ENCODE data around the gene COL23A1.

DNA sequence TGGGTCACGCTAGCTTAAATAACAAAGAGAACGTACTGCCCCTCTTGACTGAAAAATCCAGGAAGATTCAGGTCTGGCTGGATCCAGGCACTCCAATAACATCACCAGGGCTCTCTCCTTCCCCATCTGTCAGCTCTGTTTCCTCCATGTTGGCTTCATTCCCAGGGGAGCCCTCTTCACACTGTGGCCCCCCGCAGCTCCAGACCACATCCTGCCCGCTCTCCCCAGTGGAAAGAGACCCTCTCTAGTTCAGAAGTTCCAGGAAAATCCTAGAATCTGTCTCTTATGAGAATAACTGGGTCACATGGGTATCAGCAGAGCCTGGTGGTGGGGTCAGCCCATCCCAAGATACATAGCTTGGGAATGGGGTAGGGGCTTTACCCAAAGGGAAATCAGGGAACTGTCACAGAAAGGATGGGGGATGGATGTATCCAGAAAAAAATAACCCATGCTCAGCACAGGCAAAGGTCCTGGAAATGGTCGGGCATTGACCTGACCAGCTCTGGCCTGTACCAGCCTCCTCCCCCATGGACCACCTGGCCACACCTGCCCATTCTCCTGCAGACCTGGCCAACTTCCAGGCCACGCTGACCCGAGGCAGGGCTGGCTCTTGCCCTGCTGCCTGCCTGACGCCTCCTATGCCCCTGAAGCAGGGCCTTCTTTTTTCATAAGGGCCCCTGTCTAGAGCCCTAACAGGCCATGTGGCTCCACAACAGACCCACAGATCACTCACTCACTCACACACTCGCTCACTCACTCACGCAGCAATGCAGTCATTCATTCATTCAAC, 65.9 kb downstream of the COL23A1 start:
- TF ChIP-seq GATA3 (IDR thresholded peaks at IDR 0.05; ENCODE audit: low read depth, low read length) (no peak), GATA2 (IDR thresholded peaks at IDR 0.05; ENCODE audit: low read depth, low read length) (no peak)

Measured in SH-SY5Y (cell line).